Stimulated activated CD8-positive, alpha-beta memory T cell treated with anti-CD3 and anti-CD28 coated beads, Interleukin-4, amount 100 ng/mL, for 1 hour (primary cell): ENCODE measurements around the gene CAD.

Source experiments
- DNase-seq, 2 donors: peaks; one replicate each; pipeline ENCODE4 v3.0.0-alpha.2; 2020; ENCODE audit warnings: low read depth in 2 of 2, low spot score in 1 of 2

CAD gene

DNA sequence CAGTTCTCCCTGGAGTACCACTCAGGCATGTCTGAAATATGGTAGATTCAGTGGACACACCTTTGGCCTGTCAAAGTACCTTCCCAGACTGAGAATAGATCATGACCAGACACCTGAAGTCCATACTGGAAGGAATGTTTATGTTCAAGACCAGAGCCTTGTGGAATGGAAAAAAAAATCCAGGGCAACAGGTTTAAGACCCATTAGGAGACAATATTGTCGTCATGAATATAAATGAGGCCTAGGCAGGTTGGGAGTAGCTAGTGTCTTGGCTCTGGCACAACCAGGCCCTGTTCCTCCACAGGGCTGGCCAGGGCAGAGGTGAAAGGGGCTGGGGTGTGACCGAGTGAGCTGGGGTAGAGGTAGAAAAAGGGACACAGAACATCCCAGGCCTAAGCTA is 18.5 kb upstream of the CAD start:
- no peak for DNase-seq

GRCh38 chr2:27199241-27199640 is 17.9 kb upstream of the CAD start:
- DNase-seq = no peak

- DNase-seq = no peak
These were observed 15.5 kb upstream of the CAD start for GRCh38 chr2:27201675-27202074.

- no peak for DNase-seq
These were observed 14.3 kb upstream of the CAD start for GRCh38 chr2:27202854-27203253.

DNA sequence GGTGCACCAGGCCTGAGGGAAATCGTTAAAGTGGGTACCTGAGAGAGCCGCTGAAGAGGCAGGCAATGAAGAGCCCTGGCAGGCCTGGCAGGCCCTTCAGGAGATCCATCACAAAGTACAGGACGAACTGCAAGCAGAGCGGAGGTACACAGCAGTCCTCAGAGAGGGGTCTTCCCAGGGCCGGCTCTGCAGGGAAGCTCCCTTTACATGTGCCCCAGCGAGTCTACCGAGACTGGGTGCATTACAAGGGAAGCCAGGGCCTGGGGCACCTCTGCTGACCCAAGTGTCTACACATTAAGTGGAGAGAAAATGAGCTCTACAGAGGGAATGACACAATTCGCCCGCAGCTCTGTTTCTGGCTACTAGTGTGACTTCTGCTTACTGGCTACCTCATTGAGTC is 13.4 kb upstream of the CAD start:
- no peak for DNase-seq

- no peak for DNase-seq
These were observed 12.6 kb upstream of the CAD start for GRCh38 chr2:27204566-27204965.

- no peak for DNase-seq
These were observed 12.0 kb upstream of the CAD start for GRCh38 chr2:27205206-27205605.

DNA sequence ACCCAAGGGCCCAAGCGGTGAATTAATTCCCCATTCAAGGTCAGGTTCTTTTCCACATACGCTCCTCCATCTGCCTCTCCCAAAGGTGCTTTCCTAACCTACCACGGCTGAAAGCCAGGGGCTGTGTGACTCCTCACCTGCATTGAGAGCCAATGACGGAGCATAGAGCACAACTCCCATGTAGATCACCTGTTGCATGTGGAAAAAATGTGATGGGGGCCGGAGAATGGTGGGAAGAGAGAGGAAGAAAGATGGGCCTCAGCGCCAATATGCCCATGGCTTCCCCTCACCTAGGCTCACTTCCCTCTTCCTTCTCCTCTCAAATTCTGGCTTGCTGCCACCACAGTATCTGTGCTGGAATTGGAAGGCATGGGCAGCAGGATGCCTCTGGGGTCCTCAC is 10.8 kb upstream of the CAD start:
- no peak for DNase-seq

DNA sequence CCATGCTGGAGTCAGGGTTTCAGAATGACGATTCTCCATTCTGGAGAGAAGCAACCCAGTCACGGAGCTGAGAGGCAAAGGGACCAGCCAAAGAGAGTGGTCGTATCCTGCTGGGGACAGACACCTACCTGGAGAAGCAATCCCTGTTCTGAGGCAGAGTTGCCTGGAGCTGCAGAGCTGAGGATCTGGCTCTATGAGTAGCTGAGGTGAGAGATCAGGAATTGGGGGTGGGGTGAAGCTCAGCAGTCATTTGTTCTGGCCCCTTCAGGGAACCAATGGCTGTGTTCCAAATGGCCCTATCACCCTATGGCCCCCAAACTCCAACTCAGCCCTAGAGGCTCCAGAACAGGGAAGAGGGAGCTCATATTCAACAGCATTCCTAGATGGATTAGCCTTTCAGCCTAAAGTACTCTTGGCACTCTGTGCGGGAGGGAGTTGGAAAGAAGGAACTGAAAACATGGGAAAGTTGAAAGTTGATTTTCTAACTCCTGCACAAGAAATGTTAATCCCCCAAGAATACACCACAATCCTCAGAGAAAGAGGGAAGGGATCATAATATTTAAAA is 8.6 kb upstream of the CAD start:
- DNase-seq = no peak

DNA sequence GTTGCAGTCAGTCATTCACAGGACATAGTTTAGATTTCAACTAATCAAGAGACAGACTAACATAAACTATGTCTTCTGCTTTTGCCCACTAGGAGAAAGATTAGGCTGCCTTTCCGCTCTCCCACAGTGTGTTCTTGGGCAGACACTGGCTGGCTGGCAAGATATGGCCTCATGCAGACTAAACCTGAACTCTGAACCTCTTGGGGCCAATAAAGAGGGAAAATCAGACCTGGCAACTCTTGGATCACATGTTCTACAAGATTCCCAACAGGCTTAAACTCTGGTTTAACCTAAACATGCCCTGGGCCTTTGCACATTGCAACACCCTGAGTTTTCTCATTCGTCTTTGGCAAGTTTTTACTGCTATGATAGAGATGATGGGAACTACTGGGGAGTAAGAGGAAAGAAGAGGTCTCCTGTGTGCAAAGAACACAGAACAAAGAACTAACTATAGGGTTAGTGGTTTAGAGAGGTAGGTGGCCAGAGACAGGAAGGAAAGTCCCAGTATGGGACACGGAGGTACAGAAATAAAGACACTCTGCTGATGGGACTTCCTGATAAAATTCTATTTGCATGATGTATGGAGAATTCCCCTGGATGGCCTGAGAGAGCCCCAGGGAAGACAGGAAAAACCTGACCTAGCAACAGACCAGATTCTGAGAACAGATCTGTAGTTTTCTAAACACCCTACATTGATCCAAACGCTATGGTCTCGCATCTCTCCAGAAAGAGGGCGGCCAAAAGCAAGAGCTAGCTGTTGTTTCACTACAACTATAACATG is 7.4 kb upstream of the CAD start:
- no peak for DNase-seq

DNA sequence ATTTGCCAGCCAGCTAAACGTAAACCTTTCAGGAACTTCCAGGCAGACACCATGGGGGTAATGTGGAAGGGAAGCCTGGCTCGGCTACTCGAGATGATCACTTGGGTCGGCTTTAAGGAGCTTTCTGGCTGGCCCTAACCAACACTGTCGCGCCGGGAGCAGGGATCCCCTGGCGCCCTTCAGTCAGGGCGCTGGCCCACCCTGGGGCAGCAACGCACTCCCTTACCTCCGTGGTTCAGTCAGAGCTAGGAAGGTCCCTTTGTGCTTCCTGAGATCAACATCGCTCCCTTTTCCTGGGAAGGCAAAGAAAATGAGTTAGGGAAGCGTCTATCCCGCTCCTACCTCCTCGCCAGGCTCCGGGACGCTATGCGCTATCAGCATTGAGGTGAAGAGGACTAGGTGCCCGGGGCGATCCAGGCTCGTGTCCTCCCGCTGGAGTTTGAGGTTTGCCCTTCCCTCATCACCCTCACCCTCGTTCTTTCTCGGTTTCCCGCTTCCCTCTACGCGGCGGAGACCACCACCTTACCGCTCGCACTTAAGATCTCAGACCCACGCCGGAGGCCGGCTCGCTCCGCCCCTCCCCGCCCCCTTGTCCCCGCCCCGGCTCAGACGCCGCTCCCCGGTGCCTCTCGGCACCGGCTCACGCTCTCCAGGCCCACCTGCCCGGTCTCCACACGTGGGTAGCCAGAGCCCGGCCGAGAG is 5.8 kb upstream of the CAD start:
- no peak for DNase-seq

DNA sequence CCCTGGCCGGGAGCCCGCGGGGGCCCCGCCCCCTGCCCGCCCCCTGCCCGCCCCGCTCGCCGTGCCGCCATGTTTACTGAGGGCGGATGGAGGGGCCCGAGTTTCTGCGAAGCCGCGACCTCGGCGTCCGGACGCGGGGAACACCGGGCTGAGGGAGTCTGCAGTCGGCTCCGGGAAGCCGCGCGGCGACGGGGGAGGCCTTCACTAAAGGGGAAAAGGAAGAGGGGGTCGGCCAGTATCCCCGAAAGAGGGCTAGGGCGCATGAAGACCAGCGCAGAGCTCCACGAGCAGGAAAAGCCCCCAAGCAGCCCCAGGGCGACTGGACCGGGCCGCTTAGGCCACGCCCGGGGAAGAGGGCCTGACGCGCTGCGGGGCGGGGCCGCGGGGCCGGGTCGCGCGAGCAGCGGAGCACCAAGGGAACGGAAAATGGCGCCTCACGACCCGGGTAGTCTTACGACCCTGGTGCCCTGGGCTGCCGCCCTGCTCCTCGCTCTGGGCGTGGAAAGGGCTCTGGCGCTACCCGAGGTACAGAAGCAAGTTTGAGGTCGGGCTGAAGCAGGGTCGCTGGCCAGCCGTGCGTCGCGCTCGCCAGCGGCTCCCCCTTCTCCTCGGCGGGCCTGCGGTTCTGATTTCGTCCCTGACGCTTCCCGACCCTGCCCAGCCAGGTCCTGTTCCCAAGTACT is 5.1 kb upstream of the CAD start, which contains the start of the genes ATRAID and SLC5A6:
Gene ATRAID (plus strand): TSS at position 99 of the 683 bp plus-strand sequence. CDS start 328 bp downstream, at position 427.
Gene SLC5A6 (minus strand): TSS at position 326 of the 683 bp plus-strand sequence. CDS start 4,618 bp downstream, outside the sequence.
- peak; percentile 74 to 82 for DNase-seq

DNA sequence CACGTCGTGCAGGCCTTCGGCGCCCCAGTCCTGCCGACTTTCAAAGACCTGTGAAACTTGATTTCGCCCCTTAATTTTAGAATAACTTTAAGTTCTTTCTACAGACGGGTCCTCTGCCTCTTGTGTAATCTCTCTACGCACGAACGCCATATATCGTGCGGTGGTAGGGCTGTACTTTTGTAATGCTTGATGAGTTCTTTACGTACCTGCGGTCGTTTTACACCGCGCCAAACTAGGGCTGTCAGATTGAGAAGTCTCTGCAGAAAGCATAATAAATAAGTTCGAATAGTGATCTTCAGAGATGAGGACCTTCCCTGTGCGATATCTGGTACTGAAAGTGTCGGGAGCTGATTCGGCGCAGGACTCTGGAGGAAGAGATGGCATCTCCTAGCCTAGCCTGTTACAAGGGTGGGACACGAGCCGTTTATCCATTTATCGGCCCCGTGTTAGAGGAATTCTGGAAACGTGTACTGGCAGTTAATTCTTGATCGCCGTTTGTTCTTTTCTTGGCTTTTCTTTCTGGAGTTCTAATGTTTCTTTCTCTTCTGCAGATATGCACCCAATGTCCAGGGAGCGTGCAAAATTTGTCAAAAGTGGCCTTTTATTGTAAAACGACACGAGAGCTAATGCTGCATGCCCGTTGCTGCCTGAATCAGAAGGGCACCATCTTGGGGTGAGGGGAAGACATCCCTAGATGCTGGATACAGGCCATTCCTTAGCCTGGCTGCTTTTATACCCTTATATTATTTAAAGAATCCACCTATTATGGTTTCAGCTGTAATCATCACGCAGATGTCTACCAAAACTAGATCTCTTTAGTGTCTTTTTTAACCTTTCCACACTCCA is 4.3 kb upstream of the CAD start:
- no peak for DNase-seq

DNA sequence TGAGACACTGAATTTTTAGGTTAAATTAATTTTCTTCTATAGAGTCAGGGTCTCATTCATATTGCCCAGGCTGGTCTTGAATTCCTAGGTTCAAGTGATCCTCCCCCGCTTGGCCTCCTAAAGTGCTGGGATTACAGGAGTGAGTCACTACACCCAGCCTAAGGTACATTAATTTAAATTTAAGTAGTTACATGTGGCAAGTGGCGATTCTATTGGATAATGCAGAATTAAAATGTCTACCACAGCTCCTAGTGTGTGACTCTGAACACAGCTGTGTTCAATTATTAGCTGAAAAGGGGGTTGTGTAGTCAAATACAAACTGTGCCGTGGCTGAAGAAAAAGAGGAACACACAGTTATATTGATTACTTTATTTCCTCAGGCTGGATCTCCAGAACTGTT is 2.2 kb upstream of the CAD start:
- DNase-seq = no peak

- no peak for DNase-seq
These were observed 592 bp upstream of the CAD start for GRCh38 chr2:27216416-27217137.

- DNase-seq = no peak
These were observed 1.4 kb downstream of the CAD start for GRCh38 chr2:27218614-27219013.

- no peak for DNase-seq
These were observed 1.9 kb downstream of the CAD start for GRCh38 chr2:27219091-27219490.

GRCh38 chr2:27220091-27220490 is 2.9 kb downstream of the CAD start:
- DNase-seq = no peak

DNA sequence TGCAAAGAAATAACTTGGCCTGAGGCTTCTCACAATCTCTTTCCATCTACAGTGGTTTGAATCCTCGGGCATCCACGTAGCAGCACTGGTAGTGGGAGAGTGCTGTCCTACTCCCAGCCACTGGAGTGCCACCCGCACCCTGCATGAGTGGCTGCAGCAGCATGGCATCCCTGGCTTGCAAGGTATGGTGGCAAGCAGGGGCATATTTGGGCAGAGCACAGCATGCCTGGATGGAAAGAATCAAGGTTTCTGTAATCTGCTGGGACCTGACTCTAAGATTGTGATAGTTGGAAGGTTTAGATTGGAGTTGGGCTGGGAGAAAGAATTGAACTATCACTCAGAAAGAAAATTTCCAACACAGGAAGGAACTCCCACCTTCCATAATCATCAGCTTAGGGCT is 4.0 kb downstream of the CAD start:
- DNase-seq = no peak

GRCh38 chr2:27222407-27222806 is 5.2 kb downstream of the CAD start:
- DNase-seq = no peak
